OCI-LY3 (cell line): Measurements from ENCODE around the gene USP3.

Source experiments
- H2AFZ ChIP-seq: fragments of 200-600, 300-600 bp; shearing (Covaris generic); 2 replicates; pipeline ENCODE4 v1.6.0; 2014; ENCODE audit warnings: antibody characterized with exemption, low read depth, low read length
- H3K27ac ChIP-seq: fragments of 200-600, 300-600 bp; sonication (generic); 2 replicates; pipeline ENCODE4 v1.5.1; 2014; ENCODE audit warnings: mild to moderate bottlenecking, low read length, moderate library complexity, mixed read lengths
- H3K27me3 ChIP-seq: fragments of 200-600, 300-600 bp; sonication (generic); 2 replicates; pipeline ENCODE4 v1.6.1; 2014; ENCODE audit warnings: low read depth, low read length, mixed read lengths
- H3K36me3 ChIP-seq: fragments of 200-600, 300-600 bp; sonication (generic); replicated peaks from 2 replicates; pipeline ENCODE3; 2014; ENCODE audit warnings: low read depth, low read length, mixed read lengths
- H3K4me1 ChIP-seq: fragments of 300-600, 200-600 bp; sonication (generic); 2 replicates; pipeline ENCODE4 v1.6.1; 2014; ENCODE audit warnings: low read length, mixed read lengths
- H3K4me2 ChIP-seq: fragments of 200-600, 300-600 bp; sonication (generic); 2 replicates; pipeline ENCODE4 v1.6.1; 2014; ENCODE audit warnings: low read length, mixed read lengths
- H3K4me3 ChIP-seq: fragments of 300-600, 200-600 bp; sonication (generic); 2 replicates; pipeline ENCODE4 v1.5.1; 2014; ENCODE audit warnings: antibody characterized with exemption, mild to moderate bottlenecking, low read length, moderate library complexity
- H3K79me2 ChIP-seq: fragments of 300-600, 200-600 bp; shearing (Covaris generic); 2 replicates; pipeline ENCODE4 v1.6.1; 2014; ENCODE audit warnings: mild to moderate bottlenecking, low read length, mixed read lengths
- H3K9ac ChIP-seq: fragments of 300-600, 200-600 bp; shearing (Covaris generic); 2 replicates; pipeline ENCODE4 v1.6.0; 2014; ENCODE audit warnings: mild to moderate bottlenecking, low read length, moderate library complexity
- H3K9me3 ChIP-seq: fragments of 200-600, 300-600 bp; shearing (Covaris generic); 2 replicates; pipeline ENCODE4 v1.6.1; 2014; ENCODE audit warnings: low read length, mixed read lengths; ENCODE audit not compliant: insufficient read depth
- H4K20me1 ChIP-seq: fragments of 200-600, 300-600 bp; sonication (generic); 2 replicates; pipeline ENCODE4 v1.6.1; 2016; ENCODE audit warnings: low read length, mixed read lengths; ENCODE audit not compliant: insufficient read depth
- EZH2phosphoT487 ChIP-seq: fragments of 200-600 bp; shearing (Covaris generic); IDR thresholded peaks from 2 replicates; pipeline ENCODE4 v1.6.1; 2018; ENCODE audit warnings: antibody characterized with exemption, mixed run types, low read depth
- TF ChIP-seq, protein P1 (sequence below): fragments of 200-600, 300-600 bp; sonication (generic); IDR thresholded peaks from 2 replicates; pipeline ENCODE4 v1.5.1; 2014; ENCODE audit warnings: antibody characterized with exemption, low read length, low read depth

Gene USP3

GRCh38 chr15:63493436-63493835 lies 11.0 kb upstream of the USP3 start:
- Histone ChIP-seq H3K9ac (no peak overlapping the region), H3K4me2 (no peak overlapping the region), H3K27ac (no peak overlapping the region), H2AFZ (no peak overlapping the region), H3K4me3 (no peak overlapping the region), H3K9me3 (no peaks in the 10 kb centered on the region), H3K27me3 (peaks cover 15% of the 10 kb centered on the region), H3K4me1 (peaks cover 67% of the 10 kb centered on the region), H4K20me1 (no peaks in the 10 kb centered on the region), H3K36me3 (no peaks in the 10 kb centered on the region), H3K79me2 (no peaks in the 10 kb centered on the region)
- TF ChIP-seq EZH2phosphoT487, result no peak
- TF ChIP-seq, protein P1, sequence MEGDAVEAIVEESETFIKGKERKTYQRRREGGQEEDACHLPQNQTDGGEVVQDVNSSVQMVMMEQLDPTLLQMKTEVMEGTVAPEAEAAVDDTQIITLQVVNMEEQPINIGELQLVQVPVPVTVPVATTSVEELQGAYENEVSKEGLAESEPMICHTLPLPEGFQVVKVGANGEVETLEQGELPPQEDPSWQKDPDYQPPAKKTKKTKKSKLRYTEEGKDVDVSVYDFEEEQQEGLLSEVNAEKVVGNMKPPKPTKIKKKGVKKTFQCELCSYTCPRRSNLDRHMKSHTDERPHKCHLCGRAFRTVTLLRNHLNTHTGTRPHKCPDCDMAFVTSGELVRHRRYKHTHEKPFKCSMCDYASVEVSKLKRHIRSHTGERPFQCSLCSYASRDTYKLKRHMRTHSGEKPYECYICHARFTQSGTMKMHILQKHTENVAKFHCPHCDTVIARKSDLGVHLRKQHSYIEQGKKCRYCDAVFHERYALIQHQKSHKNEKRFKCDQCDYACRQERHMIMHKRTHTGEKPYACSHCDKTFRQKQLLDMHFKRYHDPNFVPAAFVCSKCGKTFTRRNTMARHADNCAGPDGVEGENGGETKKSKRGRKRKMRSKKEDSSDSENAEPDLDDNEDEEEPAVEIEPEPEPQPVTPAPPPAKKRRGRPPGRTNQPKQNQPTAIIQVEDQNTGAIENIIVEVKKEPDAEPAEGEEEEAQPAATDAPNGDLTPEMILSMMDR, result no peak

- Histone ChIP-seq H3K4me2 (no peak overlapping the region), H3K9me3 (no peaks in the 10 kb centered on the region), H3K27ac (no peak overlapping the region), H3K9ac (no peak overlapping the region), H3K4me3 (no peak overlapping the region), H3K79me2 (no peaks in the 10 kb centered on the region), H2AFZ (no peak overlapping the region), H3K27me3 (peaks cover 15% of the 10 kb centered on the region), H3K4me1 (peaks cover 66% of the 10 kb centered on the region), H3K36me3 (no peaks in the 10 kb centered on the region), H4K20me1 (no peaks in the 10 kb centered on the region)
- TF ChIP-seq EZH2phosphoT487, result no peak
- TF ChIP-seq, protein P1, result no peak
Measured at GRCh38 chr15:63494408-63494807, 10.0 kb upstream of the USP3 start.

DNA sequence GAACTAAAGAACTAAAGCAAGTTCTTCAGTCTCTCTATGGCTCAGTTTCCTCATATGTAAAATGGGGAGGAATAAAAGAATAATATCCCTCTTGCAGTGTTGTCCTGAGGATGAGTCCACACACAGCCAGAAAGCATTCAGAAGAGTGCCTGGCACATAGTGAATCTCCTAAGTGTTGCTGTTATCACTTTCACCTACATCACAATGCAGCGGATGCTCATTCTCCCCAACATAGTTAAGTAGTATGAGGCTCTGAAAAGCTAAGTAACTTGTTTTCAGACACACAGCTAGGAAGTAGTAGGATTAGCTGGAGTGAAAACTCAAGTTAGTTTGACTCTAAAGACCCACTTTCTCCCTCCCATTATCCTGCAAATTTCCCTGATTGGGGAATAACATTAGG lies 9.1 kb upstream of the USP3 start:
- Histone ChIP-seq H3K4me3 (no peak overlapping the region), H3K9ac (no peak overlapping the region), H3K9me3 (no peaks in the 10 kb centered on the region), H3K27me3 (peaks cover 15% of the 10 kb centered on the region), H3K79me2 (no peaks in the 10 kb centered on the region), H3K4me1 (peaks cover 64% of the 10 kb centered on the region), H4K20me1 (no peaks in the 10 kb centered on the region), H3K4me2 (no peak overlapping the region), H3K36me3 (no peaks in the 10 kb centered on the region), H2AFZ (no peak overlapping the region), H3K27ac (no peak overlapping the region)
- TF ChIP-seq EZH2phosphoT487, result no peak
- TF ChIP-seq, protein P1, result no peak

GRCh38 chr15:63495780-63496488 lies 8.5 kb upstream of the USP3 start:
- Histone ChIP-seq H3K27ac (no peak overlapping the region), H2AFZ (no peak overlapping the region), H4K20me1 (no peaks in the 10 kb centered on the region), H3K27me3 (peaks cover 15% of the 10 kb centered on the region), H3K79me2 (no peaks in the 10 kb centered on the region), H3K9me3 (no peaks in the 10 kb centered on the region), H3K36me3 (no peaks in the 10 kb centered on the region), H3K4me2 (no peak overlapping the region), H3K4me3 (no peak overlapping the region), H3K4me1 (peaks cover 64% of the 10 kb centered on the region), H3K9ac (no peak overlapping the region)
- TF ChIP-seq EZH2phosphoT487, result no peak
- TF ChIP-seq, protein P1, result no peak
